WTC11 (cell line): ENCODE data around the gene SLC17A8. TPM values are rescaled to one million over a fixed set of nuclear protein-coding genes. Genes with fewer than 3 reads are reported as not detected.

ENCODE experiments used
- ATAC-seq: fragments of 200-7000 bp; cut with Tn5 transposase; 2 replicates; pipeline ENCODE4 v1.10.0; 2021; ENCODE audit warnings: mild to moderate bottlenecking, moderate library complexity
- CTCF ChIA-PET: fragments of 300-600 bp; sonication (Branson Sonifier 250); formaldehyde crosslinking; loops from one replicate; lab custom pipeline; 2021; ENCODE audit warnings: antibody characterized with exemption; lab: Charles Lee
- POLR2A ChIA-PET: fragments of 350-600 bp; sonication (Branson Sonifier 250); formaldehyde crosslinking; loops from one replicate; lab custom pipeline; 2021; ENCODE audit warnings: antibody characterized with exemption; lab: Charles Lee
- DNase-seq: peaks from one replicate; pipeline ENCODE4 v3.0.0; 2021; ENCODE audit warnings: low spot score
- H3K27ac Mint-ChIP-seq: 2 replicates; pipeline ENCODE4 v1.8.0; 2021; ENCODE audit warnings: mixed read lengths
- H3K27me3 Mint-ChIP-seq: 2 replicates; pipeline ENCODE4 v1.8.0; 2021; ENCODE audit warnings: low read depth, mild to moderate bottlenecking, moderate library complexity, mixed read lengths
- H3K36me3 Mint-ChIP-seq: 2 replicates; pipeline ENCODE4 v1.8.0; 2021; ENCODE audit warnings: mixed read lengths
- H3K4me1 Mint-ChIP-seq: 2 replicates; pipeline ENCODE4 v1.8.0; 2022; ENCODE audit warnings: mixed read lengths
- H3K4me3 Mint-ChIP-seq: 2 replicates; pipeline ENCODE4 v1.8.0; 2021; ENCODE audit warnings: mild to moderate bottlenecking, moderate library complexity, mixed read lengths
- H3K9me3 Mint-ChIP-seq: 2 replicates; pipeline ENCODE4 v1.8.0; 2021; ENCODE audit warnings: mixed read lengths
- FOXJ3 ChIP-seq: sonication (generic); formaldehyde crosslinking; IDR thresholded peaks from 2 replicates; pipeline ENCODE4 v1.9.0; 2021; ENCODE audit warnings: missing genetic modification reagents, mild to moderate bottlenecking, borderline replicate concordance
- JAZF1 ChIP-seq: fragments of 250-450 bp; sonication (Bioruptor Pico); IDR thresholded peaks from 2 replicates; pipeline ENCODE4 v1.9.0; 2021; ENCODE audit warnings: moderate library complexity, mild to moderate bottlenecking, inconsistent platforms
- JUN ChIP-seq: sonication (generic); formaldehyde crosslinking; IDR thresholded peaks from 2 replicates; pipeline ENCODE4 v1.8.0; 2023; ENCODE audit warnings: mild to moderate bottlenecking, missing genetic modification reagents
- MYBL2 ChIP-seq: sonication (generic); formaldehyde crosslinking; IDR thresholded peaks from 2 replicates; pipeline ENCODE4 v1.8.1; 2023; ENCODE audit warnings: mild to moderate bottlenecking, moderate library complexity, missing genetic modification reagents
- NFE2L1 ChIP-seq: sonication (generic); formaldehyde crosslinking; IDR thresholded peaks from 2 replicates; pipeline ENCODE4 v1.8.1; 2023; ENCODE audit warnings: missing genetic modification reagents
- NR1H2 ChIP-seq: sonication (generic); formaldehyde crosslinking; IDR thresholded peaks from 2 replicates; pipeline ENCODE4 v1.9.0; 2021; ENCODE audit warnings: mild to moderate bottlenecking, moderate library complexity, missing genetic modification reagents
- NR3C1 ChIP-seq: sonication (generic); formaldehyde crosslinking; conservative IDR thresholded peaks from 2 replicates; pipeline ENCODE4 v1.8.1; 2023; ENCODE audit warnings: low read depth, mild to moderate bottlenecking, missing genetic modification reagents
- OVOL2 ChIP-seq: fragments of 250-450 bp; sonication (Bioruptor Pico); IDR thresholded peaks from 2 replicates; pipeline ENCODE4 v1.9.0; 2021; ENCODE audit warnings: mild to moderate bottlenecking, borderline replicate concordance
- RELA ChIP-seq: sonication (generic); formaldehyde crosslinking; IDR thresholded peaks from 2 replicates; pipeline ENCODE4 v1.8.1; 2022; ENCODE audit warnings: missing genetic modification reagents, mild to moderate bottlenecking, borderline replicate concordance
- SMAD3 ChIP-seq: sonication (generic); formaldehyde crosslinking; IDR thresholded peaks from 2 replicates; pipeline ENCODE4 v1.8.0; 2022; ENCODE audit warnings: missing genetic modification reagents, mild to moderate bottlenecking, borderline replicate concordance
- SOX15 ChIP-seq: fragments of 250-450 bp; sonication (Bioruptor Pico); IDR thresholded peaks from 2 replicates; pipeline ENCODE4 v1.9.0; 2021; ENCODE audit warnings: mild to moderate bottlenecking
- SP1 ChIP-seq: sonication (generic); formaldehyde crosslinking; conservative IDR thresholded peaks from 2 replicates; pipeline ENCODE4 v1.8.1; 2022; ENCODE audit warnings: missing genetic modification reagents
- TP53 ChIP-seq: sonication (generic); formaldehyde crosslinking; IDR thresholded peaks from 2 replicates; pipeline ENCODE4 v1.8.1; 2023; ENCODE audit warnings: mild to moderate bottlenecking, missing genetic modification reagents
- ZNF121 ChIP-seq: sonication (generic); formaldehyde crosslinking; IDR thresholded peaks from 2 replicates; pipeline ENCODE4 v1.8.0; 2023; ENCODE audit warnings: missing genetic modification reagents
- ZNF219 ChIP-seq: sonication (generic); formaldehyde crosslinking; IDR thresholded peaks from 2 replicates; pipeline ENCODE4 v1.8.0; 2023; ENCODE audit warnings: missing genetic modification reagents, mild to moderate bottlenecking, borderline replicate concordance
- ZNF263 ChIP-seq: sonication (generic); formaldehyde crosslinking; IDR thresholded peaks from 2 replicates; pipeline ENCODE4 v1.8.1; 2022; ENCODE audit warnings: low read depth, mild to moderate bottlenecking, moderate library complexity, missing genetic modification reagents
- total RNA-seq: library from RNA; stranded (reverse); gene quantifications from 3 replicates; pipeline ENCODE4 v1.2.3, GENCODE V29; 2021
- TF ChIP-seq, protein P1 (sequence below): sonication (generic); formaldehyde crosslinking; IDR thresholded peaks from 2 replicates; pipeline ENCODE4 v1.8.1; 2023; ENCODE audit warnings: mild to moderate bottlenecking, missing genetic modification reagents
- TF ChIP-seq, protein P2 (sequence below): sonication (generic); formaldehyde crosslinking; conservative IDR thresholded peaks from 2 replicates; pipeline ENCODE4 v1.8.1; 2022; ENCODE audit warnings: mild to moderate bottlenecking, missing genetic modification reagents
- TF ChIP-seq, protein P3 (sequence below): fragments of 250-450 bp; sonication (Bioruptor Pico); IDR thresholded peaks from 2 replicates; pipeline ENCODE4 v1.8.0; 2021; ENCODE audit warnings: mild to moderate bottlenecking
- TF ChIP-seq, protein P4 (sequence below): fragments of 250-450 bp; sonication (Bioruptor Pico); IDR thresholded peaks from 2 replicates; pipeline ENCODE4 v1.9.0; 2021; ENCODE audit warnings: moderate library complexity, mild to moderate bottlenecking, inconsistent platforms, borderline replicate concordance
- TF ChIP-seq, protein P5 (sequence below): fragments of 200-600 bp; IDR thresholded peaks from 2 replicates; pipeline ENCODE4 v1.8.0; 2022; ENCODE audit warnings: antibody characterized with exemption
- TF ChIP-seq, protein P6 (sequence below): sonication (generic); formaldehyde crosslinking; IDR thresholded peaks from 2 replicates; pipeline ENCODE4 v1.8.1; 2023; ENCODE audit warnings: mild to moderate bottlenecking, moderate library complexity, missing genetic modification reagents
- TF ChIP-seq, protein P7 (sequence below): sonication (generic); formaldehyde crosslinking; IDR thresholded peaks from 2 replicates; pipeline ENCODE4 v1.8.1; 2023; ENCODE audit warnings: mild to moderate bottlenecking, missing genetic modification reagents, moderate library complexity
- TF ChIP-seq, protein P8 (sequence below): sonication (generic); formaldehyde crosslinking; IDR thresholded peaks from 2 replicates; pipeline ENCODE4 v1.8.1; 2022; ENCODE audit warnings: low read depth, mild to moderate bottlenecking, moderate library complexity, missing genetic modification reagents, borderline replicate concordance

The SLC17A8 gene
- total RNA-seq, 1 experiment from 2014 or later, result 0.26 TPM

DNA sequence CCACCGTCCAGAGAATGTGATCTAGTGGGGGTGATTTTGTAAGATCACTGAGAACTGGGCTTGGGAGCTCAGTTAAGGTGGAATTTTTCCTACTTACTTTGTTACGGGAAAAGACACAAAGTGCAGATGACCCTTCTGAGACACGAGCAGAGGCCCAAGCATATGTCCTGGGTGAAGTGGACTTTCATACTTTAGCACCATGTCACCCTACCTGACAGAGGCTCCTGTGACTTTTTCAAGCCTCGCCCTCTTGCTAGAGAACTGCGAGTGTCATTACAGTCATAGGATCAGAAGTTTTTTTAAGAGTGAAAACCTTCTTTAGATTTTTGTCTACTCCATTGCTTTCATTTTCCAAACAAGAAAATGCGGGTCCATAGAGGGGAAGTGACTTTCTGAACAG, 56.1 kb downstream of the SLC17A8 start:
- no peaks in the 10 kb centered on the region for H3K36me3 Mint-ChIP-seq
- H3K27me3 Mint-ChIP-seq, result no peaks in the 10 kb centered on the region
- no peaks in the 10 kb centered on the region for H3K9me3 Mint-ChIP-seq
- CTCF ChIA-PET, result interaction anchor here (1.9 to 6.1 kb wide), 2 partner anchors 9 to 38 kb away, joined by 4 to 83 read pairs; no protein-coding TSS in a partner anchor
- ATAC-seq (no peak), DNase-seq (no peak)
- H3K27ac Mint-ChIP-seq, result no peak overlapping the region
- peaks cover 42% of the 10 kb centered on the region for H3K4me1 Mint-ChIP-seq
- POLR2A ChIA-PET, result no interaction called here
- no peak overlapping the region for H3K4me3 Mint-ChIP-seq
- TF ChIP-seq MYBL2 (CRISPR knock-in tag), result no peak
- TF ChIP-seq, protein P1, sequence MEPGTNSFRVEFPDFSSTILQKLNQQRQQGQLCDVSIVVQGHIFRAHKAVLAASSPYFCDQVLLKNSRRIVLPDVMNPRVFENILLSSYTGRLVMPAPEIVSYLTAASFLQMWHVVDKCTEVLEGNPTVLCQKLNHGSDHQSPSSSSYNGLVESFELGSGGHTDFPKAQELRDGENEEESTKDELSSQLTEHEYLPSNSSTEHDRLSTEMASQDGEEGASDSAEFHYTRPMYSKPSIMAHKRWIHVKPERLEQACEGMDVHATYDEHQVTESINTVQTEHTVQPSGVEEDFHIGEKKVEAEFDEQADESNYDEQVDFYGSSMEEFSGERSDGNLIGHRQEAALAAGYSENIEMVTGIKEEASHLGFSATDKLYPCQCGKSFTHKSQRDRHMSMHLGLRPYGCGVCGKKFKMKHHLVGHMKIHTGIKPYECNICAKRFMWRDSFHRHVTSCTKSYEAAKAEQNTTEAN (CRISPR knock-in tag), result no peak
- TF ChIP-seq, protein P2, sequence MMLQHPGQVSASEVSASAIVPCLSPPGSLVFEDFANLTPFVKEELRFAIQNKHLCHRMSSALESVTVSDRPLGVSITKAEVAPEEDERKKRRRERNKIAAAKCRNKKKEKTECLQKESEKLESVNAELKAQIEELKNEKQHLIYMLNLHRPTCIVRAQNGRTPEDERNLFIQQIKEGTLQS (CRISPR knock-in tag), result no peak
- no peak for TF ChIP-seq FOXJ3
- TF ChIP-seq SOX15 (CRISPR knock-in tag), result no peak
- no peak for TF ChIP-seq JAZF1
- TF ChIP-seq ZNF121, result no peak
- no peak for TF ChIP-seq ZNF263 (CRISPR knock-in tag)
- TF ChIP-seq ZNF219 (CRISPR knock-in tag), result no peak
- no peak for TF ChIP-seq SMAD3 (CRISPR knock-in tag)
- no peak for TF ChIP-seq SP1
- TF ChIP-seq, protein P3, sequence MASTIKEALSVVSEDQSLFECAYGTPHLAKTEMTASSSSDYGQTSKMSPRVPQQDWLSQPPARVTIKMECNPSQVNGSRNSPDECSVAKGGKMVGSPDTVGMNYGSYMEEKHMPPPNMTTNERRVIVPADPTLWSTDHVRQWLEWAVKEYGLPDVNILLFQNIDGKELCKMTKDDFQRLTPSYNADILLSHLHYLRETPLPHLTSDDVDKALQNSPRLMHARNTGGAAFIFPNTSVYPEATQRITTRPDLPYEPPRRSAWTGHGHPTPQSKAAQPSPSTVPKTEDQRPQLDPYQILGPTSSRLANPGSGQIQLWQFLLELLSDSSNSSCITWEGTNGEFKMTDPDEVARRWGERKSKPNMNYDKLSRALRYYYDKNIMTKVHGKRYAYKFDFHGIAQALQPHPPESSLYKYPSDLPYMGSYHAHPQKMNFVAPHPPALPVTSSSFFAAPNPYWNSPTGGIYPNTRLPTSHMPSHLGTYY (CRISPR knock-in tag), result no peak
- no peak for TF ChIP-seq NR3C1
- TF ChIP-seq, protein P4, sequence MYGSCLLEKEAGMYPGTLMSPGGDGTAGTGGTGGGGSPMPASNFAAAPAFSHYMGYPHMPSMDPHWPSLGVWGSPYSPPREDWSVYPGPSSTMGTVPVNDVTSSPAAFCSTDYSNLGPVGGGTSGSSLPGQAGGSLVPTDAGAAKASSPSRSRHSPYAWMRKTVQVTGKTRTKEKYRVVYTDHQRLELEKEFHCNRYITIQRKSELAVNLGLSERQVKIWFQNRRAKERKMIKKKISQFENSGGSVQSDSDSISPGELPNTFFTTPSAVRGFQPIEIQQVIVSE (CRISPR knock-in tag), result no peak
- TF ChIP-seq, protein P5, sequence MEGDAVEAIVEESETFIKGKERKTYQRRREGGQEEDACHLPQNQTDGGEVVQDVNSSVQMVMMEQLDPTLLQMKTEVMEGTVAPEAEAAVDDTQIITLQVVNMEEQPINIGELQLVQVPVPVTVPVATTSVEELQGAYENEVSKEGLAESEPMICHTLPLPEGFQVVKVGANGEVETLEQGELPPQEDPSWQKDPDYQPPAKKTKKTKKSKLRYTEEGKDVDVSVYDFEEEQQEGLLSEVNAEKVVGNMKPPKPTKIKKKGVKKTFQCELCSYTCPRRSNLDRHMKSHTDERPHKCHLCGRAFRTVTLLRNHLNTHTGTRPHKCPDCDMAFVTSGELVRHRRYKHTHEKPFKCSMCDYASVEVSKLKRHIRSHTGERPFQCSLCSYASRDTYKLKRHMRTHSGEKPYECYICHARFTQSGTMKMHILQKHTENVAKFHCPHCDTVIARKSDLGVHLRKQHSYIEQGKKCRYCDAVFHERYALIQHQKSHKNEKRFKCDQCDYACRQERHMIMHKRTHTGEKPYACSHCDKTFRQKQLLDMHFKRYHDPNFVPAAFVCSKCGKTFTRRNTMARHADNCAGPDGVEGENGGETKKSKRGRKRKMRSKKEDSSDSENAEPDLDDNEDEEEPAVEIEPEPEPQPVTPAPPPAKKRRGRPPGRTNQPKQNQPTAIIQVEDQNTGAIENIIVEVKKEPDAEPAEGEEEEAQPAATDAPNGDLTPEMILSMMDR, result no peak

DNA sequence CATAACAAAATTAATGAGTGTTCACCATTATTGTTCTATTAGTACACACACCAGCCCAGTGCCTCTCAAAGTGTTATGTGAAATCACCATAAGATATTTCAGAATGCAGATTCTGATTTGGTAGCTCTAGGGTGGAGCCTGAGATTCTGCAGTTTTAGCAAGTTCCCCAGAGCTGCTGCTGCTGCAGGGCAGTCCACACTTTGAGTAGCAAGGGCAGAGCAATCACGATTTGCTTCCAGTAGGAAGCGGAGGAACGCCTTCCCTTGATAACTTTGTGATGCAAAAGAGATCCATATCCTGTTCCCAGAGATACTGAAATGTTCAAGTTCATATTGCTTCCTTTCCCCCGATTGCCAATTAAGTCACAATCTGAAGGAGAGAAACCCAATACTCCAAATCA, 57.9 kb downstream of the SLC17A8 start:
- TF ChIP-seq RELA (CRISPR knock-in tag) (no peak), TP53 (CRISPR knock-in tag) (no peak), NFE2L1 (CRISPR knock-in tag) (no peak), JAZF1 (no peak), JUN (CRISPR knock-in tag) (no peak), ZNF219 (CRISPR knock-in tag) (no peak), NR1H2 (no peak), OVOL2 (CRISPR knock-in tag) (no peak), ZNF263 (CRISPR knock-in tag) (no peak)
- TF ChIP-seq, protein P6, sequence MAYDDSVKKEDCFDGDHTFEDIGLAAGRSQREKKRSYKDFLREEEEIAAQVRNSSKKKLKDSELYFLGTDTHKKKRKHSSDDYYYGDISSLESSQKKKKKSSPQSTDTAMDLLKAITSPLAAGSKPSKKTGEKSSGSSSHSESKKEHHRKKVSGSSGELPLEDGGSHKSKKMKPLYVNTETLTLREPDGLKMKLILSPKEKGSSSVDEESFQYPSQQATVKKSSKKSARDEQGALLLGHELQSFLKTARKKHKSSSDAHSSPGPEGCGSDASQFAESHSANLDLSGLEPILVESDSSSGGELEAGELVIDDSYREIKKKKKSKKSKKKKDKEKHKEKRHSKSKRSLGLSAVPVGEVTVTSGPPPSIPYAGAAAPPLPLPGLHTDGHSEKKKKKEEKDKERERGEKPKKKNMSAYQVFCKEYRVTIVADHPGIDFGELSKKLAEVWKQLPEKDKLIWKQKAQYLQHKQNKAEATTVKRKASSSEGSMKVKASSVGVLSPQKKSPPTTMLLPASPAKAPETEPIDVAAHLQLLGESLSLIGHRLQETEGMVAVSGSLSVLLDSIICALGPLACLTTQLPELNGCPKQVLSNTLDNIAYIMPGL (CRISPR knock-in tag), result no peak
- TF ChIP-seq, protein P7, sequence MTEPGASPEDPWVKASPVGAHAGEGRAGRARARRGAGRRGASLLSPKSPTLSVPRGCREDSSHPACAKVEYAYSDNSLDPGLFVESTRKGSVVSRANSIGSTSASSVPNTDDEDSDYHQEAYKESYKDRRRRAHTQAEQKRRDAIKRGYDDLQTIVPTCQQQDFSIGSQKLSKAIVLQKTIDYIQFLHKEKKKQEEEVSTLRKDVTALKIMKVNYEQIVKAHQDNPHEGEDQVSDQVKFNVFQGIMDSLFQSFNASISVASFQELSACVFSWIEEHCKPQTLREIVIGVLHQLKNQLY (CRISPR knock-in tag), result no peak
- TF ChIP-seq, protein P5, result no peak
- TF ChIP-seq, protein P8, sequence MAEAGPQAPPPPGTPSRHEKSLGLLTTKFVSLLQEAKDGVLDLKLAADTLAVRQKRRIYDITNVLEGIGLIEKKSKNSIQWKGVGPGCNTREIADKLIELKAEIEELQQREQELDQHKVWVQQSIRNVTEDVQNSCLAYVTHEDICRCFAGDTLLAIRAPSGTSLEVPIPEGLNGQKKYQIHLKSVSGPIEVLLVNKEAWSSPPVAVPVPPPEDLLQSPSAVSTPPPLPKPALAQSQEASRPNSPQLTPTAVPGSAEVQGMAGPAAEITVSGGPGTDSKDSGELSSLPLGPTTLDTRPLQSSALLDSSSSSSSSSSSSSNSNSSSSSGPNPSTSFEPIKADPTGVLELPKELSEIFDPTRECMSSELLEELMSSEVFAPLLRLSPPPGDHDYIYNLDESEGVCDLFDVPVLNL (CRISPR knock-in tag), result no peak
- TF ChIP-seq, all 79 proteins: peak for 0
- Mint-ChIP-seq H3K4me1 (peaks cover 45% of the 10 kb centered on the region), H3K27ac (peak overlapping the region; percentile 90), H3K27me3 (no peaks in the 10 kb centered on the region), H3K36me3 (no peaks in the 10 kb centered on the region), H3K9me3 (no peaks in the 10 kb centered on the region; the same call in 1 of the 2 replicates), H3K4me3 (peak overlapping the region; percentile 11; the same call in 1 of the 2 replicates)
- ATAC-seq (peak; percentile 98), DNase-seq (no peak)
- ChIA-PET POLR2A (interaction anchor here (0.7 to 1.2 kb wide), 2 partner anchors 10 to 338 kb away, joined by 3 to 6 read pairs; no protein-coding TSS in a partner anchor), CTCF (interaction anchor here (0.9 to 6.1 kb wide), 4 partner anchors 10 to 257 kb away, joined by 4 to 83 read pairs (median 4); no protein-coding TSS in a partner anchor)
